AG10803 (cell line): Measurements from ENCODE around the gene TEX261.

ENCODE experiments used
- DNase-seq: peaks from one replicate; pipeline ENCODE4 v3.0.0; 2010; ENCODE audit warnings: low read depth
- H3K4me3 ChIP-seq: 2 replicates; pipeline ENCODE4 v1.5.1; 2011; ENCODE audit warnings: mild to moderate bottlenecking, low read length, control low read depth
- TF ChIP-seq, protein P1 (sequence below): conservative IDR thresholded peaks from 2 replicates; pipeline ENCODE4 v1.5.1; 2011; ENCODE audit warnings: mild to moderate bottlenecking, low read length, control low read depth, inconsistent platforms

TEX261 gene

GRCh38 chr2:70994009-70994698 is 519 bp downstream of the TEX261 start:
- TF ChIP-seq, protein P1, sequence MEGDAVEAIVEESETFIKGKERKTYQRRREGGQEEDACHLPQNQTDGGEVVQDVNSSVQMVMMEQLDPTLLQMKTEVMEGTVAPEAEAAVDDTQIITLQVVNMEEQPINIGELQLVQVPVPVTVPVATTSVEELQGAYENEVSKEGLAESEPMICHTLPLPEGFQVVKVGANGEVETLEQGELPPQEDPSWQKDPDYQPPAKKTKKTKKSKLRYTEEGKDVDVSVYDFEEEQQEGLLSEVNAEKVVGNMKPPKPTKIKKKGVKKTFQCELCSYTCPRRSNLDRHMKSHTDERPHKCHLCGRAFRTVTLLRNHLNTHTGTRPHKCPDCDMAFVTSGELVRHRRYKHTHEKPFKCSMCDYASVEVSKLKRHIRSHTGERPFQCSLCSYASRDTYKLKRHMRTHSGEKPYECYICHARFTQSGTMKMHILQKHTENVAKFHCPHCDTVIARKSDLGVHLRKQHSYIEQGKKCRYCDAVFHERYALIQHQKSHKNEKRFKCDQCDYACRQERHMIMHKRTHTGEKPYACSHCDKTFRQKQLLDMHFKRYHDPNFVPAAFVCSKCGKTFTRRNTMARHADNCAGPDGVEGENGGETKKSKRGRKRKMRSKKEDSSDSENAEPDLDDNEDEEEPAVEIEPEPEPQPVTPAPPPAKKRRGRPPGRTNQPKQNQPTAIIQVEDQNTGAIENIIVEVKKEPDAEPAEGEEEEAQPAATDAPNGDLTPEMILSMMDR: no peak
- no peak for DNase-seq
- H3K4me3 ChIP-seq: peak overlapping the region; percentile 83

- DNase-seq: no peak
- H3K4me3 ChIP-seq: peak overlapping the region; percentile 83
- TF ChIP-seq, protein P1: no peak
Measured at GRCh38 chr2:70992945-70993853, 1.5 kb downstream of the TEX261 start.

DNA sequence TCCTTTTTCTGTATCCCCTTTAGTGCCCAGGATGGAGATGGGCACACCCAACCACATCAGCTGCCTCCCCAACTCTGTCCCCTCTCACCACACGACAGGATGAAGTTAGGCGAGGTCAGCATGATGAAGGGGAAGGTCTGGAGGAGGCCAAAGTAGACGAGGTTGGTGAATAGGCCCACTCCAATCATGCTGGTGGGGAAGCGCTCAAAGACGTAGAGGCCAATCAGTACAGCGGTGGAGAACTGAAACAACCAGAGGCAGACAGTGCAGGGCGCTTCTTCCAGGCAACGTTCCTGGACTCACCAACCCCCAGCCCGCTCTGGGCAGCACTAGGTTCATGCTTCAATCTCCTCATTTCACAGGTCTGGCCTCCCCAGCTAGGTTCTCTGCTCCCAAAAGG is 2.9 kb downstream of the TEX261 start:
- TF ChIP-seq, protein P1: no peak

GRCh38 chr2:70991142-70991541 is 3.5 kb downstream of the TEX261 start:
- H3K4me3 ChIP-seq: no peak overlapping the region
- DNase-seq: no peak
- TF ChIP-seq, protein P1: no peak

More for the DNA sequence above, 2.9 kb downstream of the TEX261 start:
- H3K4me3 ChIP-seq: no peak overlapping the region
- DNase-seq: no peak

- H3K4me3 ChIP-seq: no peak overlapping the region
- TF ChIP-seq, protein P1: no peak
- DNase-seq: no peak
Measured at GRCh38 chr2:70990216-70990615, 4.5 kb downstream of the TEX261 start.

DNA sequence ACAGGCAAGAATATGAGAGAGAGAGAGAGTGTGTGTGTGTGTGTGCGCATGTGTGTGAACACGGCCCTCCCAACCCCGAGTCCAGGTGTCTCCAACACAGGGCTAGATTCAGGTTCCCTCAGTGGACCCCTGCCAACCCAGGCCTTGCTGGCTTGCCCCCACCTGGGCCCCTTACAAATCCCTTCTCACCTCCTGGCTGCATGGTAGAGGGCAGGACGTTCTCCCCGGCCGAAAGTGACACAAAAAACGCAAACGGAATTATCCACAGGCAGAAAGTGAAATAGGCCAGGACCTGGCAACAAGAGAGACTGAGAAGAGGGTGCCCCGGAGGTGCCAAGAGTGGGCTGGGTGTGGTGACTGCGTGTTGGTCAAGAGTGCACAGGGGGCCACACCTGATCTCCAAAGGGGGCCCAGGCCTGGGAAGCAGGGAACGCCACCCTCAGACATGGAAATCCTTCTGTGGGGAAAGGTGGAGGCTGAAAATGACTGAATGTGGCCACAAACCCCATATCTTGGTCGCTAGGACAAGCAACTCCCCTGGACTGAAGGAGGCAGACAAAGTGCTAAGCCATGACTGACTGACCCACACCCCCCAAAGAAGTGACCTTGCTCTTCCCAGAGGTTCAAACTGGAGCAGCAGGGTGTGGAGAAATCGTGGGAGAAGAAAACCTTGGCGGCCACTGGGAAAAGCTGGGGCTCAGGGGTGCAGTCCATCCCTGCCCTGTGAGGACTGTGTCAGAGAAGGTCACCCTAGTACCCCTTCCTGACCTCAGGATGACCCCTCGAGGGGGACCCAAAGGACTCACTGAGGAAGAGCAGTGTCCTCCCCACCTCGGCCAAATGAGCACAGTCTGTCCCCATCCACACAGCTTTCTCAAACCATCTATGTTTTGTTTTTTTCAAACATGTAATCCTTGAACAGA is 5.7 kb downstream of the TEX261 start:
- DNase-seq: no peak
- TF ChIP-seq, protein P1: no peak
- H3K4me3 ChIP-seq: no peak overlapping the region
